OCI-LY7 (cell line): Measurements from ENCODE around the gene ELK3.

Source experiments
- CTCF ChIP-seq: fragments of 200-600 bp; sonication (generic); conservative IDR thresholded peaks from 2 replicates; pipeline ENCODE4 v1.5.1; 2014; ENCODE audit warnings: mild to moderate bottlenecking, antibody characterized with exemption, low read length, moderate library complexity, mixed read lengths
- EZH2phosphoT487 ChIP-seq: fragments of 200-600 bp; sonication (generic); IDR thresholded peaks from 2 replicates; pipeline ENCODE4 v1.6.1; 2018; ENCODE audit warnings: low read depth, borderline replicate concordance, mild to moderate bottlenecking, mixed run types, antibody characterized with exemption, low read length, moderate library complexity, mixed read lengths

GRCh38 chr12:96211988-96212387 lies 17.8 kb downstream of the ELK3 start:
- TF ChIP-seq CTCF (no peak), EZH2phosphoT487 (no peak)
